CD4-positive, alpha-beta T cell treated with Interleukin-2 at 100 ng/mL for 4 hours (primary cell): ENCODE results near the gene SIAE.

Experiments
- DNase-seq: peaks from one replicate; pipeline ENCODE4 v3.0.0-alpha.2; 2020; ENCODE audit warnings: low spot score

SIAE gene

DNA sequence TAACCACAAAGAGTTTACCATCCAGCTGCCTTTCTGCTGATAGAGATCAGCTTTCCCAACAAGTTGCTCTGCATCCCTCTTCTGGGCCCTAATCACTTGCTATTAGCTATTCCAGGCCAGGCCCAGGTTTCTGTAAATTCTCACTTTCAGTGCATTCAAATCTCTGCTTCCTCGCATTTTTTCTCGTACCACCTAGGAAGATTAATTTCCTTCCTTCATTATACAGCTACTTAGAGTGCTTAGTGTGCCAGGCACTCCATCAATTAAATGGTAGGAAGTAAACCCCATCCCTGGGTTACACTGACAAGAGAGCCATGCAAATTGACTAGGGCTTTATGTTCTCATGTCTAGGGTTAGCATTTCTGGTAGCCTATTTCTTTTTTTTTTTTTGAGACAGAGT lies 9.7 kb downstream of the SIAE start:
- no peak for DNase-seq

DNA sequence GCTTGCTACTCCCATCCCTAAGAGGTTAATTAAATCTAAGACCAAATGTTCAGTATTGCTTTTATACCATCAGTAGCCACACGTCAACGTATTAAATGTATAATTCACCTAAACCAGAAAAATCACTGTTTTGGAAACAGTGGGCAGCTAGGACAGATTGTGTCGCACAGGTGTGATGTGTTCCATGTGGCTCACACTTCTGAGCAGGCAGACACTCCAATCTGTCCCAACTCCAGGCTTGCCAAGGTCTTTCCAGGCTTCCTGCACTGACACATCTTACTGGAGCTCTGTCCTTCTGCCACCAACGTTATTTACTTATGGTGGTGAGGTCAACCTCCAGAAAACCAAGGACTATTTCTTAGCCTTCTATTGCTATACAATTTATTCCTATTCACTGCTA lies 11.4 kb downstream of the SIAE start:
- no peak for DNase-seq

DNA sequence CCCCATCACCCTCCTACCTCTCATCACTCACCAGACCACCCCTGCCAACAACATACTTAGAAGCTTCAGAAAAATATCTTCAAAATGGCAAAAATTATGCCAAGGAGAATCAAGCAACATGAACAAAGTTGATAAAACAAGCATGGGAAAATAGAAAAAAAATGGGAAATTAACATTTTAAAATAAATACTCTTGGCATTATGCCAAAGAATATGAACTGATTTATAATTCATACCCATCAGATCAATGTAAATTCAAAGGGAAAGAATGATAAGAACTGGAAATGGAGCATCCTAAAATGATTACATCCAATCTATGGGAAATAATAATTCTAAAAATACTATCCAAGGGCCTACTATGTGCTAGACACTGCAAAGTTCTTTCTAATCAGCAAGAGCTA lies 12.0 kb downstream of the SIAE start:
- no peak for DNase-seq

DNA sequence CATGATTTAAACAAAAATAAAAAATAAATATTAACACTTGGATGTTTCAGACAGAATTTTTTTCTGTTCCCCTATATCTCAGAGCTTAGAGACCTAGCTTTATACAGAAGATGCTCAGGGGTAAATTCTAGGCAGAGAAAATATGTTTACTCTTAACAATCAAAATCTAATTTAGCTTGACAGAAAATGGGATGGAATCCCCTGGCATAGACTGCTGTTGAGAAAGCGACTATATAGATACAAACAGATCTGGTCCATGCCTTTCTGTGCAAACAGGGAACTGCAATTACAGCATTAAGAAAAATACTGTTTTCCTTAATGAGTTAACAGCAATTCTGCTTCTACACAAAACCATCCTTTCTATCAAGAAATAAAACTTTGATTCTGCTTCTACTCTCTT lies 14.6 kb downstream of the SIAE start:
- no peak for DNase-seq

DNA sequence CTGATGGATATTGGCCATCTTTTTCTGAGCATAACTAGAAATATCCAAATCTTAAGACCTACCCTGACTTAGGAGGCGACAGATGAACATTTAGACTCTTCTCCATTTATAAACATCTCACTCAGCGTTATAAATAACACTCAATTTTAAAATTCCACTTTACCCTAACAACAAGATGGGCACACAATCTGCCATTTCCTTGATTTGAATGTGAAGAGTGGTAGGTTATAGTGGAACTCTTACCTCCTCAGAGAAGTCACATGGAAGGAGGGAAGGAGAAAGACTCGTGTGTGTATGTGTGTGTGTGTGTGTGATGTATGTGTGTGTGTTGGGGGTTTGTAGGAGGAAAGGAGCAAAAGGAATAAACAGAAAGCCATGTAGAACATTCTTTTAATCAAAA lies 15.0 kb downstream of the SIAE start:
- no peak for DNase-seq

DNA sequence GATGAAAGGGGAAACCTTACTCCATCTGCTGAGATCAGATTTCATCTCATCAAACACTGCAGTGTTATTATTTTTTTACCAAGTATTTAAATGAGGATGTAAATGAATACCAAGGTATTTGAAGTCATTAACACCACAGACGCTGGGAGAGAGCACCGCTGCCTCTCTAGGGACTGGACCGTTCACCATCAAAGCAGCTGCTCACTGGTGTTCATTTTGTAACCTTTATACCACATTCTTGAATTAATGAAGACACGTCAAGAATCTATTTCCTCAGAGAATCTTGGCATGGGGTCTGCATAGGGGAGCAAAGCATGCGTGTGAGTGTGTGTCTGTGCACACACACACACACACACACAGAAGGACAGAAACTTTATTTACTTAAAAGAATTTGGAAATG lies 15.6 kb downstream of the SIAE start:
- no peak for DNase-seq

DNA sequence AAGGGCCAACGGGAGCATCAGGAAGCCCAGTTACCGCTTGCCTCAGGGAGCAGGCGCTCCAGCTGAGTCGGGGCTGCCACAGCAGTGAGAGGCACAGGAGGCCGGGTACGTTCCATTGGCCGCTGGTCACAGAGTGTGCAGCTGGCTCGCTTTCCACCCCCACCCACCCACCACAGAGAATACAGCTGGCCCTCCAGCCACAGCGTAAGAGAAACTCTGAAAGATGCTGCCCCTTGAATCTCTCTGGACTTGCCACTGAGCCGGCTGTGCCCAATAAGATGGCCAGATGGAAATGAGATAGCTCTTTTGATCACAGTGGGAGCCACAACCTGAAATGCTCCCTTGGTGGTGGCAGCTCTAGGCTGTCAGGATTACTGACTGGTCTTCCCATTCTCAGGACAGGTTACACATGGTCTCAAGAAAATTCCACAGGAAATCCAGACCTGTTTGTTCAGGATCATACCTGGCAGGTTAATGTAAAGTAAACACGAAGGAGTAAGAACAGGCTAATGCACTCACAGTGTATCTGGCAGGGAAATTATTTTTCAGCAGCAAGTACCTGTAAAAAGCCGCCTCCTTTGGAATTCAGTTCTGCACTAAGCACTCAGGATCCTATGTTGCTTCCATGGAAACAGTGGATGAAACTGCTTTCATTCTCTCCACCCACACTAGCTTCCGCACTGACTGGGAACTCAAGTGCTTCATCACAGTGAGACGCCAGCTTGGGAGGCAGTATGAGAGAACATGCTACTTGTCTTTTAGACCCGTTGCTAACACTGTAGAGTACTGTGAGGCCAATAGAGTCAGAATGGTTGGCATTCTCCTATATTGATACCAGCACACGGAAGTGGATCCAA lies 16.5 kb downstream of the SIAE start:
- DNase-seq = no peak

DNA sequence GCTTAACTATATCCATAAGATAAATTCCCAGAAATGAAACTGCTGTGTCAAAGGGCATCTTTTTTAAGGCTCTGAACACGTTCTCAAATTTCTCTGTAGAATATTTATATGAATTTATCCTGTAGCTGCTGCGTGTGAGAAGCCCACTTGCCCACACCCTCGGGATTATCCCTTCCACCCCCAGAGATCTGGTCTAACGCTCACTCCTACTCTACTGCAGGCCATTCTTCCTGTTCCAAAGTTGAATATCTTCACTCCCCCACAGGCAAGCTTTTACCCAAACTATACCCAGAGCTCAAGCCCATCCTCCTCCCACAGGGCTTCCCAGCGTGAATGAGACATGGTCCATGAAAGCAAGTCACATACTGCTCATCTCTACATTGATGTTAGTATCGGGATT lies 24.9 kb downstream of the SIAE start:
- DNase-seq = no peak

DNA sequence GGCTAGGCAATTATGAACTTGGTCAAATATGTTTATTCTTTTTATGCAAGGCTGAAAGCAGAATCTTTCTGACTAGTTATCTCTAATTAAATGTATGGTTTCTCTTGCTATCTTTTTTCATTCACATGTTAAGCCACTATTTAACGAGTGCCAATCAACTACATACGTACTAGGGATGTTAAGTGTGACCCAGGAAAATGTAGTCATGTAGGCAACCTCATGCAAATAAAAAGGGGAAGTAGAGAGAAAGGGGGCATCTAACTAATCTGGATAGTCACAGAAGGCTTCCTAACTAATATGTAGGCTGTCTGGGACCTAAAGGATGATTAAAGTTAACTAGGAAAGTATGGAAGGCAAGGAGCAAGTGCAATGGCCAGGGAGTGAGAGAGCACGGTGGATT lies 27.4 kb downstream of the SIAE start:
- no peak for DNase-seq

DNA sequence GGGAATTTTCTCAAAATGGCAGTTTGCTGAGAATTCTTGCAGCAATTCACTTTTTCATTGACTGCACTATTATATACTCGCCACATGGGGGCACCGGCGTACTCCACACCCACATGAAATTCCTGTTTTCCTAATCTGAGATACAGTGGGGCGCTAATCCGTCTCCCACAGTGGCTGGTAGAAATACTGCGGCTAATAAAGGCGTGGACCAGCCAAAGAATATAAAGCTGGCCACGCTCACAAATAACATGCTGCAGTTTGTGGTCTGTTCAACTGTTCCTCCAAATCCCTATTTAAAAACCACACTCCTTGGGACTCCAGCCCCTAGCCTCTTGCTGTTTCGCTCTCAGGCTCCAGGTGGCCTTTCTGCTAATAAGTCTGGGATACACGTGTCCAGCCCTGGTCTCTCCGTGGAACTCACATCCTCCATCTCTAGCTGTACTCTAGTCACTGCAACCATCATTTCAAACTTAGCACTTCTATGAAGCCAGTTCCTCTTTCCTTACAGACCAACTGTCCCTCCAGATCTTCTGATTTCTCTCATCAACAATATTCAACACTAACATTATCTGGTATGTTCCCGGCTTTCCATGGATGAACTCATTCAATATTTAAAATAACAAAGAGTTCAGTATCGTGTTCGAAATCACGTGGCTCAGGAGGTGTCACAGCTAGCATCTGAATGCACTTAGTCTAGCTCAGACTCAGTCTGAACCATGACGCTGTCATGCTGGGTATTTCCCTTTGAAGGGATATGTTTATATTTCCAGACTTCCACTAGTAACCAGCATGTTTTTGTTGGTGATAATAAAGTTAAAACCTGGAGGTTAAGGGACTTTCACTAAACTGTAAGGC lies 28.9 kb downstream of the SIAE start:
- DNase-seq = peak; percentile 32

DNA sequence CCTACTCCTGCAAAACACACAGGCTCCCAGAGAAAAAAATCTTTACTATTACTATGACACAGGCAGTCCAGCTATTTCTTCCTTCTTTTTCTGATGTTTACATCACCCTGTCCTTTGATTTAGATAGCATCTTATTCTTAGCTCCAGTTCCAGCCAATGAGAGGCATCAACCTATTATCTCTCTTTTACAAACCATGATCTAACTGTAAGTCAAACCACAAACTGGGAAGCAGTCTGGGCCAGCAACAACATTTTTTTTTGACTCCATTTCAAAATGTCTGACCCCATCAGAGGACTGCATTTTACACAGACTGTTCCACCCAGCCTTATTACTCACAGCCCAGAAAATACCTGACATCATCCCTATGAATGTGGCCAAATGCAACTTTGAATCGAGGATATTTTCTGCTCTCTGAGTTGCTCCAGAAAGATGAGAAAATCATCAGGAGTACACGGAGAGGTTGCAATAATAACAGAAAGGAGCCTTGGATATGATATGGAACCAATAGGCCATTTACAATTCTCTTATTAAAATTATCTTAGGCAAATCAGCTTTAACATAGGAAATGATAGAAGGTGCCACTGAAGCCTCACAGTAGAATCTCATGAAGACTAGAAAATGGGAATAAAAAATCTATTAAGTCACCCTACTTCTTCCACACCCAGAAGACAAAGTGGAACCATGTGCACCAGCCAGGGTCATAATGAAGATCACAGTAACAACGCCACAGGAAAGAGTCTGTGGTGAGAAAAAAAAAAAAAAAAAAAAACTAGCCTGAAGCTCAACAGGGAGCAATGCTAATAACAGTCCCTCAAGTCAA lies 29.7 kb downstream of the SIAE start:
- DNase-seq = no peak

DNA sequence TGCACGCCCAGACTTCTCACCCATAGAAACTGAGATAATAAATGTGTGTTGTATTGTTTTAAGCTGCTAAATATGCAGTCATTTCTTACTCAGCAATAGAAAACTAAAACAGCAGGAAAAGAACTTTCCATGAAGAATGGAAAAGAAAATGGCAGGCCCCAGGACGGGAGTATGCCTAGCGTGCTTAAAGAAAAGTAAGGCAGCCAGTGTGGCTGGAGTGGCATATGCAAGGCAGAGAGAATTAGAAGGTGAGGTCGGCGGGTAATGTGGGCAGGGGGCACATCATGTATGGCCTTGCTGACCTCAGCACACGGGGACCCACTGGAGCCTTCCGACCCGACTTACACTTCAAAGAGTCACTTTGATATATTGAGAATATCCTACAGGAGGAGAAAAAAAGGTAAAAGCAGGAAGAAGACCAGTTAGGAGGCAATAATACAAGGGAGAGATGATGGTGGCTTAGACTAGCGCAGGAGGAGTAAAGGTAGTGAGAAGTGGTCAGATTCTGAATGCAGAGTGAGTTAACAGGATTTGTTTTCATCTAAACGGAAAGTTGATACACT lies 30.4 kb downstream of the SIAE start:
- no peak for DNase-seq

DNA sequence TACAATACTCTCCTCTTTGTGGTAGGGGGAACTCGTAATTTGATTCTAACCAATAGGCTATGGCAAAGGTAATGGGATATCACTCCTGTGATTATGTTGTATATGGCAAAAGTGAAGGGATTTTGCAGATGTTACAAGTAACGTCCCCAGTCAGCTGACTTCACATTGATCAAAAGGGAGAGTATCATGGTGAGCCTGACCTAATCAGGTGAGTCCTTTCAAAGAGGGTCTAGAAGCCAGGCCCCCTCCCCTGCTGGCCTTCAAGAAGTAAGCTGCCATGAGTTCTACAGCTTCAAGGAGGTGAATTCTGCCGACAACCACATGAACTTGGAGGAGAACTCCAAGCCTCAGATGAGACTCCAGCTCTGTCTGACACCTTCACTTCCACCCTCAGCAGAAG lies 30.9 kb downstream of the SIAE start:
- DNase-seq = no peak

DNA sequence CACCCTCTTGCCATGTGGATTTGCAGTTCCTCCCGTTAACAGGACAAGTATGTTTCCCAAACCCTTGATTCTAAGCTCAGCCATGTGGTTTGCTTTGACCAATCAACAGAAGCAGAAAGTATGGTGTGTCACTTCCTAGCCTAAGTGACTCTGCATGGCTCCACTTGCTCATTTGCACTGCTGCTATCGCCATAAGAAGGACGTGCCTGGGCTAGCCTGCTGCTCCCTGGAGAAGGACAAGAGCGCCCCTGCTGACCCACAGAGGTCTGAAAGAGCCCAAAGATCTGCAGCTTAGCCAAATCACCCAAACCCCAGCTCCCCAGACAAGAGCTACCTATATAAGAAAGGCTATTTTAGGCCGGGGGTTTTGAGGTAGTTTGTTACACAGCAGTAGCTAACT lies 32.9 kb downstream of the SIAE start:
- no peak for DNase-seq

DNA sequence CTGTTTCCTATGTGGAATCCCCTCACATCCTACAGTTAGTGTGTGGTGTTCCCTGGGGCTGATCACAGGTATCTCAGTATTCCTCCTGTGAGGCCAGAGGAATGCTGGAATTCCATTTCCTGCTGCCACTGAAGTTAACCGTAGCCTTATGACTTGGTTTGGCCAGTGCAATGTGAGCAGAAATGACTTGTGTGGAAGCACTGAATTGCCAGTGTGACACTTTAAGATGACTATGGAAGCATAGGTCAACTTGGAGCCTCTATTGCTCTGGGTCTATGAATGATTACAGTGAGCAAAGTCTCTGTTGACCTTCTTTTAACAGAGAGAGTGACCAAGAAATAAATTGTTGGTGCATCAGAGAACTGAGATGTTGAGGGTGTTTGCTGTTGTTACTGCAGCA lies 34.4 kb downstream of the SIAE start:
- DNase-seq = no peak

DNA sequence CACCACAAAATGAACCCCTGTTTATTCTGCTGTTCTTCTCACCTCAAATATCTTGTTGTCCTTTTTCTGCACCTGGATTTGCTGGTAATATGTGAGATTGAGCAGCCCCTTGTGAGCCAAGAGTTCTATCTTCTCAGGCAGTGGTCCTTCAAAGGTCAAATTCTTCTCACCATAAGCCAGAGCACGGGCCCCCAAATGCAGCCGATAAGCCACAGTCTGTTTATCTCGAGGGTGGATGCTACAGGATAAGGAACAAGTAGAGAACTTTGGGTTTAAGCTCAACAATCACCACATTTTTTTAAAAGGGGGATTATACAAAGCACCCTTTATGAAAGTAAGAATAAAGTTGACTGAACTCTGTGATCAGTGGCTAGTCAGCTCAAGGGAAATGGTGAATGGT lies 35.0 kb downstream of the SIAE start:
- DNase-seq = no peak

DNA sequence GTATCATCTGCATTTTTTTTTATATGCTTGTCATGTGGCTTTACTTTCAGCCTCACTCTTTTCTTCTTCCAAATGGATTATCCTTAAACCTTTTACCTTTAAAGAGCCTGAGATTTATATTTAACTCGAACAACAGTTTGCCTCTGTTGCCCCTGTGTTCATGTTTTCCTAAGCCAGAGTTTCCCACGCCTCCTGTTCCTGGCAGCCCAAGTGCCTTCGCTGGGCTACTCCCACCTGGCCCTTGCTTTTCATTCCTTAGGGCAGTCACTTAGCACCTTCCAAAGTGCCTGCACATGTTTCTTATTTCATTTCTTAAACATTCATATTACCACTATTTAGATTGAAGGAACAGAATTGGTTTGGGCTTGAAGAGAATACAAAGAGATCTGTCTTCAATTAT lies 37.6 kb downstream of the SIAE start:
- no peak for DNase-seq

DNA sequence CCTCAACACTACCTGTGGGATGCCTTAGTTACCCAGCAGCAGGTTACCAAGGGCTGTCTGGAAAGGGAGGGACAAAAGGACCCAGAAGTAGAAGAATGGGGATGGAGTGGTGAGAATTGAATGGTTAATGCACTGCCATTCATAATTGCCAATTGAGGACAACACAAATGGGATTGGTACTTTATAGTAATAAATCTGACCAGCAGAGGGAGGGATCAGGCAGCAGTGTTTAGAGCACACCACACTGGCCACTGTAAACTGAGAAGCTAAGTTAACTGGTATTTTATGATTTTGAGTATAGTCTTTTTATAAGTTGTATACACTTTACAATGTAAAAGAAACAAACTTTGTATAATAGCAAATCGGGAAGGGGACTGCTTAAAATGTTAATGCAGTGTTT lies 40.2 kb downstream of the SIAE start:
- DNase-seq = no peak

DNA sequence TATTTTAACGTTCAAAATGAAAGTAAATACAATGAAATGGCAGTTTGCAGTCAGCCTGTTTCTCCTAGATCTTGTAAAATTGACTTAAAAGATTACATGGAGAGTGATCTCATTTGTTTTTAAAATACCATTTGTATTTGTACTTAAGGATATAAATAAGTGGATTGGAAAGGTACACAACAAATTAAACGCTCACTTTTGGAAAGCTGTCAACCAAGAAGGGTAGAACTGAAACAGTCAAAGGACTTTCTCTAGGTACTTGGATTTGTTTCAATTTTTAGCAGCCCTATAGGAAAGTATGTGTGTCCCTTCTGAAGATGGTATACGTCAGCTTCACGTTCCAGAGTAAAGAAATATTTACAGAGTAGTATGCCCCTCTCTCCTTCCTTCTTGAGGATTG lies 43.6 kb downstream of the SIAE start:
- no peak for DNase-seq

DNA sequence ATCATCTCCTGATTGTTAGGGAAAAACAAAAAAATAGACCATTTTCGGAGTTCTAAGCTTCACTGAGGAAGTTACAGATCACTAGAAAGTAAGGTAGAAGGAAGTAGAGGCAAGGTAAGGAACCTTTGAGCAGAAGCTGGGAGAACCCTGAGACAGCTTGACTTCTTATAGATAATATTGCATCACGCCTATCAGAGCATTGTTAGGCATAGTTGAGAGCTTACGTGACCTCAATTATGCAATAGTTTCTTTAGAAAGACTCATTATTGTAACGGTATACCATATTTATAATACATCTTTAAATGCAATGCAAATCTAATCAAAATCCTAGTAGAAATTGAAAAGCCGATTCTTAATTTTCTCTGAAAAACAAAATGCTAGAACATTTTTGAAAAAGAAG lies 46.0 kb downstream of the SIAE start:
- no peak for DNase-seq

DNA sequence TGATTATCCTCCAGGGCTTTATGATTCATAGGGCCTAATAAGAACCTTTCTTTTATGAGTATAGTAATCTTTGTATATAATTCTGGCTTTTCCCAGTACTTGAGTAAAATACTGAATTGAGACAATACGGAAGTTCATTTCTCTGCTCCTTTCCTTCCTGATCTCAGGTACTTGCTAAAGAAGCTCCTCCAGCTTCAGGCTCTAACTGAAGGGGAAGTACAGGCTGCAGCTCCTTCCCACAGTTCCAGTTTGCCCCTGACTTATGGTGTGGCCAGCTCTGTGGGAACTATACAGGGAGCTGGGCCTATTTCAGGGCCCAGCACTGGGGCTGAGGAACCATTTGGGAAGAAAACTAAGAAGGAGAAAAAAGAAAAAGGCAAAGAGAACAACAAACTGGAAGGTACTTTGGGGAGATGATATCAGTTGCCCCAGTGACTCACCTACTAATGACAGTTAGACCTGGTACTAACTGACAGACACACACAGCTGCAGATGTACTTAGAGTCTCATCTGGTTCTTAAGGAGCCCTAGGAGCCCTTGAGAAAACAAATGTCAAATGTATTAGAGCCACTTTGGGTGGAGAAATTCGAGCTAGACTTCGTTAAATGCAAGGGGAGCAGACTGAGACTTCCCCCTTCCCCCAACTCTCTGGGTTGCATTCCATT lies 47.9 kb downstream of the SIAE start:
- no peak for DNase-seq
